Measurements from ENCODE around the gene MMP24OS.
A peak's percentile ranks its signal among the peaks of the same experiment; 100 is the strongest.

The MMP24OS gene

GRCh38 chr20:35286899-35287508, 9.1 kb upstream of the MMP24OS start:
- no peak for TF ChIP-seq CTCF (IDR thresholded peaks at IDR 0.05; ENCODE audit: borderline replicate concordance, control extremely low read depth, extremely low read depth, insufficient read depth, missing control alignments)

GRCh38 chr20:35286077-35286898, 8.4 kb upstream of the MMP24OS start:
- TF ChIP-seq CTCF (IDR thresholded peaks at IDR 0.05; ENCODE audit: borderline replicate concordance, control extremely low read depth, extremely low read depth, insufficient read depth, missing control alignments): no peak
- in situ Hi-C loops (cut with MboI; ENCODE audit: low sequenced_read_pairs, unreplicated experiment): no loop called here
- no peak for DNase-seq (ENCODE audit: low spot score)

More at GRCh38 chr20:35286899-35287508, 9.1 kb upstream of the MMP24OS start:
- in situ Hi-C loops (cut with MboI; ENCODE audit: low sequenced_read_pairs, unreplicated experiment): no loop called here
- no peak for DNase-seq (ENCODE audit: low spot score)

GRCh38 chr20:35285806-35286076, 7.8 kb upstream of the MMP24OS start:
- TF ChIP-seq CTCF (IDR thresholded peaks at IDR 0.05; ENCODE audit: borderline replicate concordance, control extremely low read depth, extremely low read depth, insufficient read depth, missing control alignments): no peak
- no peak for DNase-seq (ENCODE audit: low spot score)
- in situ Hi-C loops (cut with MboI; ENCODE audit: low sequenced_read_pairs, unreplicated experiment): no loop called here

GRCh38 chr20:35284992-35285805, 7.3 kb upstream of the MMP24OS start:
- in situ Hi-C loops (cut with MboI; ENCODE audit: low sequenced_read_pairs, unreplicated experiment): no loop called here
- no peak for DNase-seq (ENCODE audit: low spot score)
- TF ChIP-seq CTCF (IDR thresholded peaks at IDR 0.05; ENCODE audit: borderline replicate concordance, control extremely low read depth, extremely low read depth, insufficient read depth, missing control alignments): no peak

- in situ Hi-C loops (cut with MboI; ENCODE audit: low sequenced_read_pairs, unreplicated experiment): no loop called here
- DNase-seq (ENCODE audit: low spot score): peak; percentile 95
- no peak for TF ChIP-seq CTCF (IDR thresholded peaks at IDR 0.05; ENCODE audit: borderline replicate concordance, control extremely low read depth, extremely low read depth, insufficient read depth, missing control alignments)
Observed at GRCh38 chr20:35284267-35284991, 6.5 kb upstream of the MMP24OS start, which contains the start of gene EIF6. EIF6 (minus strand) TSS chr20:35284772; CDS start chr20:35284487, 285 bp downstream.

All from GM13976 (cell line).